Neuronal stem cell (in vitro differentiated cells): ENCODE measurements around the gene C3orf38.

Source experiments
- DNase-seq: peaks from one replicate; pipeline ENCODE4 v3.0.0-alpha.2; 2013; ENCODE audit warnings: low spot score
- H2AFZ ChIP-seq: one replicate; pipeline ENCODE4 v1.6.1; 2013; ENCODE audit warnings: mild to moderate bottlenecking, low read length, inconsistent platforms
- H2AK5ac ChIP-seq: 2 replicates; pipeline ENCODE4 v1.6.1; 2013; ENCODE audit warnings: low read depth, mild to moderate bottlenecking, inconsistent platforms, low read length, moderate library complexity, mixed read lengths
- H2BK120ac ChIP-seq: 2 replicates; pipeline ENCODE4 v1.6.1; 2013; ENCODE audit warnings: low read depth, mild to moderate bottlenecking, inconsistent platforms, low read length, moderate library complexity, mixed read lengths
- H2BK12ac ChIP-seq: one replicate; pipeline ENCODE4 v1.6.1; 2013; ENCODE audit warnings: low read length, inconsistent platforms
- H2BK15ac ChIP-seq: 2 replicates; pipeline ENCODE4 v1.6.1; 2013; ENCODE audit warnings: mild to moderate bottlenecking, low read length, inconsistent platforms, mixed read lengths
- H2BK5ac ChIP-seq: one replicate; pipeline ENCODE4 v1.6.1; 2013; ENCODE audit warnings: inconsistent platforms, mild to moderate bottlenecking, low read length, moderate library complexity
- H3K14ac ChIP-seq: one replicate; pipeline ENCODE4 v1.6.1; 2013; ENCODE audit warnings: low read length, inconsistent platforms
- H3K18ac ChIP-seq: 2 replicates; pipeline ENCODE4 v1.6.1; 2013; ENCODE audit warnings: low read length, inconsistent platforms
- H3K23ac ChIP-seq: 2 replicates; pipeline ENCODE4 v1.6.1; 2013; ENCODE audit warnings: low read depth, mild to moderate bottlenecking, mixed read lengths, low read length, inconsistent platforms; ENCODE audit not compliant: poor library complexity
- H3K27ac ChIP-seq: replicated peaks from 3 replicates; pipeline ENCODE4 v1.5.1; 2013; ENCODE audit warnings: low read length, inconsistent platforms
- H3K27me3 ChIP-seq, 3 experiments: 2 replicates each; pipeline ENCODE4 v1.6.1; 2013; ENCODE audit warnings: low read length in 3 of 3, mild to moderate bottlenecking in 2 of 3, inconsistent platforms in 1 of 3, low read depth in 1 of 3, mixed read lengths in 1 of 3, moderate library complexity in 1 of 3; ENCODE audit not compliant: control insufficient read depth in 3 of 3, insufficient read depth in 3 of 3
- H3K36me3 ChIP-seq, 2 donors: replicated peaks in 1 of 2; 2 replicates each; pipeline ENCODE4 v1.6.1; 2013; ENCODE audit warnings: low read length in 2 of 2; ENCODE audit not compliant: control insufficient read depth in 2 of 2, insufficient read depth in 2 of 2
- H3K4ac ChIP-seq: 2 replicates; pipeline ENCODE4 v1.6.1; 2013; ENCODE audit warnings: inconsistent platforms, mild to moderate bottlenecking, low read length, moderate library complexity
- H3K4me1 ChIP-seq, 2 donors: 1 replicate in 1 of 2; 2 replicates in 1 of 2; pipeline ENCODE4 v1.6.1; 2013; ENCODE audit warnings: low read length in 2 of 2, low read depth in 1 of 2; ENCODE audit not compliant: control insufficient read depth in 2 of 2, insufficient read depth in 1 of 2
- H3K4me2 ChIP-seq: one replicate; pipeline ENCODE4 v1.6.1; 2013; ENCODE audit warnings: mild to moderate bottlenecking, low read length, inconsistent platforms; ENCODE audit not compliant: insufficient read depth, poor library complexity, severe bottlenecking
- H3K4me3 ChIP-seq, 2 donors: 2 replicates each; pipeline ENCODE4 v1.5.1; 2013; ENCODE audit warnings: low read length in 2 of 2, mild to moderate bottlenecking in 2 of 2, inconsistent platforms in 1 of 2, moderate library complexity in 1 of 2
- H3K79me1 ChIP-seq: one replicate; pipeline ENCODE4 v1.6.1; 2013; ENCODE audit warnings: low read depth, mild to moderate bottlenecking, inconsistent platforms, low read length, moderate library complexity
- H3K9ac ChIP-seq: one replicate; pipeline ENCODE4 v1.6.1; 2013; ENCODE audit warnings: mild to moderate bottlenecking, low read depth, low read length, inconsistent platforms; ENCODE audit not compliant: poor library complexity
- H3K9me3 ChIP-seq, 2 donors: replicated peaks in 1 of 2; 2 replicates each; pipeline versions ENCODE3 to v1.6.1; 2013; ENCODE audit warnings: low read length in 2 of 2, mild to moderate bottlenecking in 2 of 2, inconsistent platforms in 1 of 2, low read depth in 1 of 2, mixed read lengths in 1 of 2, moderate library complexity in 1 of 2; ENCODE audit not compliant: control insufficient read depth in 2 of 2, insufficient read depth in 1 of 2
- H4K8ac ChIP-seq: one replicate; pipeline ENCODE4 v1.6.1; 2013; ENCODE audit warnings: low read depth, mild to moderate bottlenecking, inconsistent platforms, low read length, moderate library complexity
- H4K91ac ChIP-seq: one replicate; pipeline ENCODE4 v1.6.1; 2013; ENCODE audit warnings: low read length, low read depth, mild to moderate bottlenecking, inconsistent platforms; ENCODE audit not compliant: poor library complexity
- WGBS, 2 donors: extraction: QIAGEN DNeasy Blood & Tissue Kit; methylation state at CpG; one replicate each; pipeline ENCODE4 v1.1.7; 2013; ENCODE audit warnings: missing lambda C conversion rate in 2 of 2, mixed read lengths in 1 of 2; ENCODE audit not compliant: insufficient read length in 2 of 2, insufficient replicate concordance in 1 of 2; ENCODE audit errors: extremely low coverage in 2 of 2; 5-methylcytosine and 5-hydroxymethylcytosine counted together

C3orf38 gene

GRCh38 chr3:88151358-88151757 is 1.6 kb downstream of the C3orf38 start:
- Histone ChIP-seq H3K23ac (no peak overlapping the region), H4K8ac (no peak overlapping the region), H3K9ac (no peak overlapping the region), H2BK15ac (no peak overlapping the region), H3K18ac (no peak overlapping the region), H3K4ac (no peak overlapping the region), H3K27me3 (no peaks in the 10 kb centered on the region), H2AFZ (no peak overlapping the region), H4K91ac (no peak overlapping the region), H3K36me3 (peaks cover 2 to 52% of the 10 kb centered on the region in 2 donors), H2BK120ac (no peak overlapping the region), H2BK12ac (no peak overlapping the region), H3K9me3 (no peaks in the 10 kb centered on the region), H3K27ac (no peak overlapping the region), H3K4me3 (peak overlapping the region in 1 of 2 donors; percentile 95), H3K79me1 (peaks cover 9% of the 10 kb centered on the region), H2BK5ac (no peak overlapping the region), H3K4me1 (peaks cover 2 to 3% of the 10 kb centered on the region in 2 donors), H3K4me2 (peak overlapping the region; percentile 32), H3K14ac (no peak overlapping the region), H2AK5ac (no peak overlapping the region)
- no CpG with 5 or more reads among the region's 4 CpGs for WGBS, 2 donors
- DNase-seq: no peak

DNA sequence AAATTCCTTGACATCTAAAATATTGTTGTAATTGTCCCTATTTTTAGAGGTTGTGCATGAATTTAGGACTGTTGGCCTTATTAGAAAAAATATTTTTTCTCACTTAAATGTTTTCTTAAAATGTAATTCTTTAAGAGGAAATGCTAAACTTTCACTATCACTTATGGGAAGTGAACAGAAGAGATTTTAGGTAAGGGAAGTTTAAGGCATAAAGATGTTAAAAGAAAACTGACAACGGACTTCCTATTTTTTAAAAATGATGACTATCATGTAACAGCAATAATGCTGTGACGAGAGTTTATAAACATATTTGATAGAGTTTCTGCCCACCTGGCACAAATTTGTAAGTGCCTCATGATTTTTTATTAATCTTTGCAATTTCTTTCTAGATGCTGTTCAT is 3.1 kb downstream of the C3orf38 start:
- no peak overlapping the region for H3K18ac ChIP-seq
- H3K9me3 ChIP-seq: peaks cover 0 to 4% of the 10 kb centered on the region in 2 donors
- no peak overlapping the region for H2AK5ac ChIP-seq
- H3K27me3 ChIP-seq: no peaks in the 10 kb centered on the region
- no peak overlapping the region for H4K91ac ChIP-seq
- no peak overlapping the region for H2BK12ac ChIP-seq
- H3K4ac ChIP-seq: no peak overlapping the region
- H4K8ac ChIP-seq: no peak overlapping the region
- H3K36me3 ChIP-seq: peaks cover 4 to 59% of the 10 kb centered on the region in 2 donors
- H3K27ac ChIP-seq: no peak overlapping the region
- WGBS, 2 donors: no CpG with 5 or more reads among the region's 2 CpGs
- peaks cover 0 to 3% of the 10 kb centered on the region in 2 donors for H3K4me1 ChIP-seq
- H2BK120ac ChIP-seq: no peak overlapping the region
- no peak overlapping the region for H3K4me3 ChIP-seq
- no peak overlapping the region for H2AFZ ChIP-seq
- H3K4me2 ChIP-seq: no peak overlapping the region
- H3K79me1 ChIP-seq: no peaks in the 10 kb centered on the region
- no peak for DNase-seq
- no peak overlapping the region for H3K9ac ChIP-seq
- H2BK15ac ChIP-seq: no peak overlapping the region
- H2BK5ac ChIP-seq: no peak overlapping the region
- no peak overlapping the region for H3K23ac ChIP-seq
- H3K14ac ChIP-seq: no peak overlapping the region

DNA sequence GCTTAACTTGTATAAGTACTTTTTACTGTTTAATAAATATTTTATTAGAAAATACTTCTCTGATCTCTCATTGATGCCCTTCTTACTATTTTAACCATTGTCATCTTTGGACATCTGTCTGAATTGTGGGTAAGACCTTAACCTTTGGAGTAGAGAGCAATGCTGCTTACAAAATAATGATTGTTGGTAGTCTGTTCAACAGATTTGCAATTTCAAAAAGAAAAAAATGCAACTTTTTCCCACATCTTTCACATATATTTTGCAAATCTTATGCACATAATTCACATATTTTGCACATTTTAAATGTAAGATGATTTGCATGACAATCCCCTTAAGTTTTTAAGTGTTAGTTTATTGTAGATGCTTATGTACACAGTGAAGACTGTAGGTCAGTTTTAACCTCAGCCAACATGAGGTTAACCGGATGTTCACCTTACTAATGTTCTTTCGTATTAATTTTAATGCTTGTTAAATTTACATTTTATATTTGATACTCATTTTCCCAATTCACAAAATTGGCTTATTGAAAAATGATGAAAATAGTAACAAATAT is 16.7 kb downstream of the C3orf38 start:
- no peak overlapping the region for H2BK15ac ChIP-seq
- H2AK5ac ChIP-seq: no peak overlapping the region
- H3K36me3 ChIP-seq: peaks cover 0 to 32% of the 10 kb centered on the region in 2 donors
- H3K14ac ChIP-seq: no peak overlapping the region
- no peak overlapping the region for H2AFZ ChIP-seq
- no peak for DNase-seq
- H4K91ac ChIP-seq: no peak overlapping the region
- no peak overlapping the region for H3K18ac ChIP-seq
- no peaks in the 10 kb centered on the region for H3K4me1 ChIP-seq
- no peak overlapping the region for H3K4ac ChIP-seq
- H3K79me1 ChIP-seq: peaks cover 3% of the 10 kb centered on the region
- no peak overlapping the region for H3K4me2 ChIP-seq
- no CpG with 5 or more reads among the region's 2 CpGs for WGBS, 2 donors
- no peak overlapping the region for H2BK5ac ChIP-seq
- H2BK120ac ChIP-seq: no peak overlapping the region
- no peak overlapping the region for H3K9ac ChIP-seq
- no peak overlapping the region for H3K4me3 ChIP-seq
- no peak overlapping the region for H3K23ac ChIP-seq
- no peaks in the 10 kb centered on the region for H3K27me3 ChIP-seq
- H4K8ac ChIP-seq: no peak overlapping the region
- H3K27ac ChIP-seq: no peak overlapping the region
- H2BK12ac ChIP-seq: no peak overlapping the region
- no peaks in the 10 kb centered on the region for H3K9me3 ChIP-seq

DNA sequence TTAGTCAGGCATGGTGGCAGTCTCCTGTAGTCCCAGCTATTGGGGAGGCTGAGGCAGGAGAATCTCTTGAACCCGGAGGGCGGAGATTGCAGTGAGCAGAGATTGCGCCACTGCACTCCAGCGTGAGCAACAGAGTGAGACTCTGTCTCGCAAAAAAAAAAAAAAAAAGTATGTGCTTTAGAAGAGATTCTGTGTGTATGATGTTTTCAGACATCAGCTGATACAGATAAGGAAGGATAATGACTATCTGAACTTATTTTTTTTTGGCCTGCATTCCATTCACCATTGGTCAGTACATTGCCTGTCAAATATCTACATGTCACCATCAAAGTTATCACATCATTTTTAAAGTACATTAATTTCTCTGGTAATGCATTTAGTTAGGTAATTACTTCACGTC is 17.4 kb downstream of the C3orf38 start:
- H2BK12ac ChIP-seq: no peak overlapping the region
- no peak overlapping the region for H3K18ac ChIP-seq
- no peak overlapping the region for H3K4me3 ChIP-seq
- DNase-seq: no peak
- peaks cover 3% of the 10 kb centered on the region for H3K79me1 ChIP-seq
- H3K4ac ChIP-seq: no peak overlapping the region
- H2BK5ac ChIP-seq: no peak overlapping the region
- no peak overlapping the region for H4K91ac ChIP-seq
- H3K4me2 ChIP-seq: no peak overlapping the region
- no CpG with 5 or more reads among the region's 6 CpGs for WGBS, 2 donors
- H3K27me3 ChIP-seq: no peaks in the 10 kb centered on the region
- no peak overlapping the region for H2AFZ ChIP-seq
- no peak overlapping the region for H3K23ac ChIP-seq
- no peak overlapping the region for H2BK120ac ChIP-seq
- H3K14ac ChIP-seq: no peak overlapping the region
- H3K4me1 ChIP-seq: no peaks in the 10 kb centered on the region
- H2AK5ac ChIP-seq: no peak overlapping the region
- no peak overlapping the region for H2BK15ac ChIP-seq
- H3K36me3 ChIP-seq: peaks cover 0 to 26% of the 10 kb centered on the region in 2 donors
- no peaks in the 10 kb centered on the region for H3K9me3 ChIP-seq
- H3K27ac ChIP-seq: no peak overlapping the region
- H3K9ac ChIP-seq: no peak overlapping the region
- no peak overlapping the region for H4K8ac ChIP-seq
